GM18861 (cell line): Measurements from ENCODE around the gene NFIC.
"Not testable (repeated sequence)": the region's sequence is repeated elsewhere in the genome, so short reads cannot be mapped to it uniquely, and the experiment has no call there.

Source experiments
- ATAC-seq: cut with Tn5 transposase; IDR thresholded peaks from one replicate; pipeline ENCODE4 v1.9.1; 2021; ENCODE audit not compliant: unreplicated experiment

The NFIC gene

DNA sequence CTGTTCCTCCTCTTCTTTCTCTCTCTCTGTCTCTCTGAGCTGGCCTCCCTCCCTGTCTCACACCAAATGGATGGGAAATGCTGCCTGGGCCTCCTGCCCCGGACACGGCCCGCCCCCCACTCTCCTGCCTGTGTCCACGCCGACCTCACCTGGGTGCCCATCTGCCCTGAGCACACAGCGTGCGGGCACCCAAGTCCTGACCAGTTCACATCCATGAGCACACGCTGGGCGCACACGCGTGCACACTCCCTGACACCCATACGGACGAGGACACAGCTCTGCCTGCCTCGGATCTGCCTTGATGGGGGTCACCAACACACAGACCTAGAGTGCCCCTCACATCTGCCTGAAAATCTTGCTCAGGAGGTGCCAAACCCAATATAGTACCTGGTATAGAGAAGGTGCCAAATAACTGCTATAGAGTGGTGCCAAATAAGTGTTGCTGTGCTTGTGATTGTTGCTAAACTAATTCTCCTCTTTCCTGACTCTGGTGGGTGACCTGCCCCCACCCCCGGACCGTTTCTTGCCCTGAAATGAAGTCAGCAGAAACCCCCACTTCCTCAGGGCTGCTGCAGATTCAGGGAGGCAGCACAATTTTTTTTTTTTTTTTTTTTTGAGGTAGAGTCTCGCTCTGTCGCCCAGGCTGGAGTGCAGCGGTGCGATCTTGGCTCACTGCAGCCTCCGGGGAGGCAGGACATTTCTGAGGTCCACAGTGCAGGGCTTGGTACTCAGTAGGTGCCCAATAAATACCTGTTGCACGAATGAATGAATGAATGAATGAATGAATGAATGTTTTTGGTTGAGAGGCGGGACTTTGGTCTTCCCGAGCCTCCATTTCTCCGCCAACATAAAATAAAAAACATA is 4.6 kb downstream of the NFIC start:
- no peak for ATAC-seq

- no peak for ATAC-seq
Observed at GRCh38 chr19:3372413-3372812, 6.0 kb downstream of the NFIC start.

DNA sequence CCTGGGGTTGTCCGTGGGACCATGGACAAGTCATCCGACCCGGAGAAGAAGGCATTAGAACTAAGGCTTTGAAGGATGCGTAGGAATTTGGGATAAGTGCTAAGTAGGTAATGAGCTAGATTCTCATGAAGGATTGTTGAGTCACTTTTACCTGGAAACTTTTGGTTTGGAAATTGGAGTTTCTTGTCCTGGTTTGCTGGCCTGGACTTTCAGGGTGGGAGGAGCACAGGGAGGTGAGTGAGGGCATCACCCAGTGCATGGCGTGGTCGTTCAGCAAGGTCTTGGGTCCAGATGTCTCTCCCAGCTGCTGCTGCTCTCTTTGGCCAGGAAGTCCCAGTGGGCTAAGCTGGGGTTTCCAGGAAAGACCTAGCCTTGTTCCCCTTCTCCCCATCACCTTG is 7.6 kb downstream of the NFIC start:
- ATAC-seq: no peak

DNA sequence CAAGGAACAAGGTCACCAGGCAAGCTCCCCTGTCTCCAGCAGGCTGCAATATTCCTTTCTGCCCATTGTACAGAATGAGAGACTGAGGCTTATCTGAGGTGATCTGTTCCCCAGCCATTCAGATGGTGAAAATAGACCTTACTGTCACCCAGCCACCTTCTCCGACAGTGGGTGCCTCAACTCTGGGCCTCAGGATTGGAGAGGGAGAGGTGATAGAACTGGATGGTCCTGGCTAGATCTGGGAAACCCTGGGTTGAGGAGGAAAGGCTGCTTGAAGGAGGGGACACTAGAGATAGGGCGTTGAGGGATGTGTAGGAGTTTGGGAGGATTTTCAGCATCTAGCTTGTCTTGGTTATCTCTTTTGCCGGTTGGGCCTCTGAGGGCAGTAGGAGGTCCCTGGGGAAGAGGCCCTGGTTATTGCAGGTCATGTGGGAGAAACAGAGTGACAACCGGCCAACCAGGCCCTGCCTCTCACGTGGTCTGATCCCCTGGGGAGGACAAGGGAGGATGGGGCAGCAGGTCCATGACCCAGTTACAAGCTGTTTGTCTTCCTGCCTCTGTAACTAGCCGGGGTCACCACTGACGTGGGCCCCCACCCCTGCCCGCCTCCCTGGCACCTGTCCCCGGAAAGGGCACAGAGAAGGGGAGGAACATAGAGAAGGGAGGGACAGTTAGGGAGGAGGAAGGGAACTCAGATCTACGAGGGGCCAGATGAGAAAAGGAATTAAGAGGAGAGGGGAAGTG is 8.2 kb downstream of the NFIC start:
- no peak for ATAC-seq

- ATAC-seq: no peak
Observed at GRCh38 chr19:3375221-3376090, 9.1 kb downstream of the NFIC start.

GRCh38 chr19:3376091-3376455 is 9.7 kb downstream of the NFIC start:
- not testable (repeated sequence) for ATAC-seq

- no peak for ATAC-seq
Observed at GRCh38 chr19:3378352-3379150, 12.2 kb downstream of the NFIC start.

GRCh38 chr19:3380829-3381228 is 14.4 kb downstream of the NFIC start:
- no peak for ATAC-seq

- ATAC-seq: no peak
Observed at GRCh38 chr19:3381701-3382372, 15.5 kb downstream of the NFIC start.

DNA sequence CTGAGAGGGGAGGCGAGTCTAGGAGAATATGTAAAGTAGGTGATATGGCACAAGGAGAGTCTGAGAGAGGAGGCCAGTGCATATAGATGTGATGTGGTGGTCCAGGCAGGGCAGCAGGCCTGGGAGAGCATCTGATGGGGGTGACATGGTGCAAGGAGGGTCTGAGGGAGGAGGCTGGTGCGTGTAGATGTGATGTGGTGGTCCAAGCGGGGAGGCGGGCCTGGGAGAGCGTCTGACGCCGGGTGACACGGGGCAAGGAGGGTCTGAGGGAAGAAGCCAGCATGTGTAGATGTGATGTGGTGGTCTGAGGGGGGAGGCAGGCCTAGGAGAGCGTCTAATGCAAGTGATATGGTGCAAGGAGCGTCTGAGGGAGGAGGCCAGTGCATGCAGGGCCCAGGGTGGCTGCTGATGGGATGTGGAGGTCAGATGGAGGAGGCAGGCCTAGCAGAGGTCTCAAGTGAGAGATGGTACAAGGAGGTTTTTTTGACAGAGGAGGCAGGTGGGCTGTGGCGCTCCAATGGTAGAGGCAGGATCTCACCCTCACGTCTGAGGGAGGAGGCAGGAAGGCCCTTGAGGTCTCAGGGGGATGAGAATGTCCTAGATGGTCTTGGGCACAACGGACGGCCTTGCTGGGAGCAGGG is 16.2 kb downstream of the NFIC start:
- ATAC-seq: no peak

DNA sequence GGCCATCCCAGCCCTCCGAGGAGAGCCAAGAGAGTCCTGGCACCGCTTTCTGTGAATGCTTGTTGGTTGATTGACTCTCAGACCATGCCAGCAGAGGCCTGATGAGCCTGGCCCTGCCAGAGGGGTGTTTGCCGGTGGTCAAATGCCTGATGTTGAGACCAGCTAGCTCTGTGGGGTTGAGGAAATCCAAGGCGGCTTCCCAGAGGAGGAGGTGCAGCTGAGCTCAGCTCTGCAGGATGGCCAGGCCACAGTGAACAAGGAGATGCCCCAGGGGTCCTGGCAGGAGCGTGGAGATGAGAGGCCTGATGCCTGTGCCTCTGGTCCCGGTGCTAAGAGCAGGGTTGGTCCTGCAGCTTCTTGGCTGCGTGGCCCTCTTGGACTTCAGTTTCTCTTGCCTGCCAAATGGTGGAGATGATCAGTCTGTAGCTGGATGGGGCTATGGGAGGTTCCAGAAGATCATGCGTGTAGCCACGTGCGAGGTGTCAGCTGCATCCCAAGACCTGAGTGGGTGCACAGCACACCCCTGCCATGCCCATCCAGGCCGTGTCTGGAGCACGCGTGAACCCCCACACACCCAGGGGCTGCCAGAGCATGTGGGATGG is 16.8 kb downstream of the NFIC start:
- no peak for ATAC-seq

GRCh38 chr19:3386447-3387234 is 20.3 kb downstream of the NFIC start:
- no peak for ATAC-seq

- no peak for ATAC-seq
Observed at GRCh38 chr19:3387645-3388589, 21.5 kb downstream of the NFIC start.

DNA sequence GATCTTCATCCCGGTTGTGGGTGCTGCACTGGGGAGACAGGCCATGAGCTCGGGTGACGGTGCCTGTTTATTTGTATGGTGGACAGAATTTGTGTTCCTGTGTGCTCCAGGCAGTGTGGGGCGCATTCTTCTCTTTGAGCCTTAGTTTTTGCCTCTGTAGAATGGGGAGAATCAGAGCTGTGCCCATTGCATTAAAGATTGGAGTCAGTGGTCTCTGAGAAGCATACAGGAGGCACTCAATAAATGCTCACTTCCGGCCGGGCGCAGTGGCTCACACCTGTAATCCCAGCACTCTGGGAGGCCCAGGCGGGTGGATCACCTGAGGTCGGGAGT is 23.0 kb downstream of the NFIC start:
- no peak for ATAC-seq

GRCh38 chr19:3389876-3390371 is 23.5 kb downstream of the NFIC start:
- ATAC-seq: no peak

- ATAC-seq: not testable (repeated sequence)
Observed at GRCh38 chr19:3391911-3392310, 25.5 kb downstream of the NFIC start.

DNA sequence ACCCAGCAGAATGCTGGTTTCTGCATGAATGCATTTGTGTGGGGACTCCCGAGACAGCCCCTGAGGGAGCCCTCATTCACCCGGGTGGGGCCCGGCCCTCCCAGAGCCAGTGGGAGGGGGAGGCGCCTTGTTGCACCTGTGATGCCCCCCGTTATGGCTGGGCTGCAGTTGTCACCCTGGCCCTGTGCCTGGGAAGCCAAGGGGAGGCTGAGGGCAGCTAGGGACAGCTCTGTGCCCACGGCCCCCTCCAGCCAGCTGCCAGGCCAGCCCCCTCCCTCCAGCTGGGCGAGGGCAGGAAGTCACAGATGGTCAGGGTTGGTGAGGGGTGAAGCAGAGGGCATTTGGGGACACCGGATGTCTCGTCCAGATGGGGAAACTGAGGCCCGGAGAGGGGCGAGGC is 26.1 kb downstream of the NFIC start:
- no peak for ATAC-seq
